ENCODE data around the gene IRGC. TPM values are rescaled to one million over a fixed set of nuclear protein-coding genes. Genes with fewer than 3 reads are reported as not detected.
"Not testable (repeated sequence)": the region's sequence is repeated elsewhere in the genome, so short reads cannot be mapped to it uniquely, and the experiment has no call there.

Gene IRGC
- total and polyA plus RNA-seq, 4 donors = not detected

DNA sequence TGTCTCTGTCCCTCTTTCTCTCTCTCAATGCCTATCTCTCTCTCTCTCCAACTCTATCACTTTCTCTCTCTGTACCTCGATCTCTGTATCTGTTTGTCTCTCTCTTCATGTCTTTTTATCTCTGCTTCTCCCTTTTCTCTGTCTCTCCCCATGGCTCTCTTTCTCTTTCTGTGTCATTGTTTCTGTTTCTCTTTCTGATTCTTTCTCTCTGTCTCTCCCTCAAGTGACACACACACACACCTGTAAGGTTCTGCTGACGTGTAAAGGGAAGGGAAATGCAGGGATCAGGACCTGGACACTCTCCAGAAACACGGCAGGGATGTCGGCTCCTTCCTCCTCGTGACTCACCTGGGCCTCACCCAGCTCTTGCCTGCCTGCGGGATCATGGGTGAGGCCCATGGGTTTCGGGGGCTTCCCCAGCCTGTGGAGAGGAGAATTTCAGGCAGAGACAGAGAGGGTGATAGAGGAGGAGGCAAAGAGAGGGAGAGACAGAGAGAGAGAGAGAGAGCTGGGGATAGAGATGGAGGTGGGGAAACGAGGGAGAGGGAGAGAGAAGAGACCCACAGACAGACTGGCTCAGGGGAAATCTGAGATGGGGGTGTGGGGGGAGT is 40.5 kb upstream of the IRGC start:
- ATAC-seq (ENCODE audit: low FRiP score) (no peak), DNase-seq (no peak)
- no peaks in the 10 kb centered on the region for H3K36me3 ChIP-seq (ENCODE audit: control insufficient read depth in 1 of 2, insufficient read depth in 2 of 2, low read length in 1 of 2)
- no peak overlapping the region for H3K4me3 ChIP-seq (ENCODE audit: low read length in 2 of 2)
- H3K4me1 ChIP-seq (ENCODE audit: control insufficient read depth in 1 of 2, insufficient read depth in 2 of 2, low read length in 2 of 2) = no peaks in the 10 kb centered on the region
- no peaks in the 10 kb centered on the region for H3K27me3 ChIP-seq (ENCODE audit: control insufficient read depth in 1 of 2, insufficient read depth in 2 of 2, low read length in 1 of 2)
- 39 to 43% methylated on average over 8 of the region's 8 CpGs for WGBS, 2 donors
- H3K27ac ChIP-seq (ENCODE audit: low read depth in 1 of 2, low read length in 2 of 2) = no peak overlapping the region
- intact Hi-C loops (cut with DNase I) = no loop called here
- H3K9me3 ChIP-seq (ENCODE audit: control insufficient read depth, low read length) = no peaks in the 10 kb centered on the region

DNA sequence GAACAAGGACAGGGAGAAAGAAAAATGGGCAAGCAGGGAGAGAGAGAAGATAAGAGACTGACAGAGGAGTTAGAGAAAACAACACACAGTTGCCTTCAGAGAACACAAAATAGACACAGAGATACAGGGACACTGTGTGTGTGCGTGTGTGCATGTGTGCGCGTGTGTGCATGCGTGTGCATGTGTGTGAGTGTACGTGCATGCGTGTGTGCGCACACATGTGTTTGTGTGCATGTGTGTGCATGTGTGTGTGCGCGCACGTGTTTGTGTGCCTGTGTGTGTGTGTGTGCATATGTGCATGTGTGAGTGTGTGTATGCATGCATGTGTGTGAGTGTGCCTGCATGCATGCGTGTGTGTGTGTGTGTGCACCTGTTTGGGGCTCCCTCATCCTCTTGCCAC is 40.0 kb upstream of the IRGC start:
- H3K9me3 ChIP-seq (ENCODE audit: control insufficient read depth, low read length) = no peaks in the 10 kb centered on the region
- no peaks in the 10 kb centered on the region for H3K27me3 ChIP-seq (ENCODE audit: control insufficient read depth in 1 of 2, insufficient read depth in 2 of 2, low read length in 1 of 2)
- H3K27ac ChIP-seq (ENCODE audit: low read depth in 1 of 2, low read length in 2 of 2) = no peak overlapping the region
- ATAC-seq (ENCODE audit: low FRiP score) (no peak), DNase-seq (no peak)
- no peaks in the 10 kb centered on the region for H3K4me1 ChIP-seq (ENCODE audit: control insufficient read depth in 1 of 2, insufficient read depth in 2 of 2, low read length in 2 of 2)
- no peaks in the 10 kb centered on the region for H3K36me3 ChIP-seq (ENCODE audit: control insufficient read depth in 1 of 2, insufficient read depth in 2 of 2, low read length in 1 of 2)
- 89 to 90% methylated on average over 11 of the region's 11 CpGs for WGBS, 2 donors
- intact Hi-C loops (cut with DNase I) = no loop called here
- no peak overlapping the region for H3K4me3 ChIP-seq (ENCODE audit: low read length in 2 of 2)

DNA sequence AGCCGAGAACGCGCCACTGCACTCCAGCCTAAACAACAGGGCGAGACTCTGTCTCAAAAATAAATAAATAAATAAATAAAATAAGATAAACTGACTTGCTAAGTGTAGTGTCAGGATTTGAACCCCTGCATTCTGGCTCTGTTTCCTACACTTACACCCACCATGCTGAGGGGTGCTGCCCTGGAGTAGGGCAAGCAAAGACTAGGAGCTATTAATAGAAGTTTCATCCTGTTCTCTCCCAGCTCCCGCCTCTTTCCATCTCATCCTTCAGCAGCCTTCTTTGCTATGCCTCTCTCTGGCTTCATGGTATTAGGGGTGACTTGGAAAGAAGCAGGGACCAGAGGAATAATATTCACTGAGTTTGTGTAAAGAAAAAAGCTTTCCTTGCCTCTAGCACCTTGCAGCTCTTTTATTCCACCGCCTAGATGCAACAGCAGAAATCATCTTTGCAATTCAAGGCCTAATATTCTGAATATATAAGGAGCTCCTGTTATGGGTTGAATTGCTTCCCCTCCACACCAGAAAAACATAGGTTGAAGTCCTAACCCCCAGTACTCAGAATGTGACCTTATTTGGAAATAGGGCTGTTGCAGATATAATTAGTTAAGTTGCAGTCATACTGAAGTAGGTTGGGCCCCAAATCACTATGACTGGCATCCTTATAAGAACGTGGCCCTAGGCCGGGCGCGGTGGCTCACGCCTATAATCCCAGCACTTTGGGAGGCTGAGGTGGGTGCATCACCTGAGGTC is 37.2 kb upstream of the IRGC start:
- DNase-seq (no peak), ATAC-seq (ENCODE audit: low FRiP score) (no peak)
- 86 to 89% methylated on average over 11 of the region's 11 CpGs for WGBS, 2 donors
- no peaks in the 10 kb centered on the region for H3K36me3 ChIP-seq (ENCODE audit: control insufficient read depth in 1 of 2, insufficient read depth in 2 of 2, low read length in 1 of 2)
- H3K27me3 ChIP-seq (ENCODE audit: control insufficient read depth in 1 of 2, insufficient read depth in 2 of 2, low read length in 1 of 2) = no peaks in the 10 kb centered on the region
- no peak overlapping the region for H3K4me3 ChIP-seq (ENCODE audit: low read length in 2 of 2)
- no peaks in the 10 kb centered on the region for H3K9me3 ChIP-seq (ENCODE audit: control insufficient read depth, low read length)
- no peak overlapping the region for H3K27ac ChIP-seq (ENCODE audit: low read depth in 1 of 2, low read length in 2 of 2)
- intact Hi-C loops (cut with DNase I) = no loop called here
- H3K4me1 ChIP-seq (ENCODE audit: control insufficient read depth in 1 of 2, insufficient read depth in 2 of 2, low read length in 2 of 2) = no peaks in the 10 kb centered on the region

DNA sequence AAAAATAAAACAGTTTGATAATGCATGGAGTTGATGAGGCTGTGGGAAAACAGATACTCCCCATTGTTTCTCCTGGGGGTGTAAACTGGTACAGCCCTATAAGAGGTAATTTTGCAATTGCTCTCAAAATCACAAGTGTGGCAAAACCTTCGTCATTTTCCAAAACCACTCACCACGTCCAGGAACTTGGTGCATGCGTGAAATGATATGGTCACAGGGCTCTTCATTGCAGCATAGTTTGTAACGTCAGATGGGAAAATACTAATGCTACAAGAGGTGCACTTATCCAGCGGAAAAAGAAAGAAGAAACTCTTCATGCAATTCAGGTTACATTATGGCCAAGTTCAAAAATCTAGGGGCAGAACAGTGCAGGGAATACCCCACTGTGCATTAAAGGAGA is 34.1 kb upstream of the IRGC start:
- ATAC-seq (ENCODE audit: low FRiP score) (no peak), DNase-seq (no peak)
- H3K27ac ChIP-seq (ENCODE audit: low read depth in 1 of 2, low read length in 2 of 2) = no peak overlapping the region
- no peaks in the 10 kb centered on the region for H3K36me3 ChIP-seq (ENCODE audit: control insufficient read depth in 1 of 2, insufficient read depth in 2 of 2, low read length in 1 of 2)
- no peaks in the 10 kb centered on the region for H3K4me1 ChIP-seq (ENCODE audit: control insufficient read depth in 1 of 2, insufficient read depth in 2 of 2, low read length in 2 of 2)
- H3K4me3 ChIP-seq (ENCODE audit: low read length in 2 of 2) = no peak overlapping the region
- no peaks in the 10 kb centered on the region for H3K9me3 ChIP-seq (ENCODE audit: control insufficient read depth, low read length)
- no peaks in the 10 kb centered on the region for H3K27me3 ChIP-seq (ENCODE audit: control insufficient read depth in 1 of 2, insufficient read depth in 2 of 2, low read length in 1 of 2)
- intact Hi-C loops (cut with DNase I) = no loop called here
- WGBS, 2 donors = 72 to 74% methylated on average over 5 of the region's 5 CpGs

DNA sequence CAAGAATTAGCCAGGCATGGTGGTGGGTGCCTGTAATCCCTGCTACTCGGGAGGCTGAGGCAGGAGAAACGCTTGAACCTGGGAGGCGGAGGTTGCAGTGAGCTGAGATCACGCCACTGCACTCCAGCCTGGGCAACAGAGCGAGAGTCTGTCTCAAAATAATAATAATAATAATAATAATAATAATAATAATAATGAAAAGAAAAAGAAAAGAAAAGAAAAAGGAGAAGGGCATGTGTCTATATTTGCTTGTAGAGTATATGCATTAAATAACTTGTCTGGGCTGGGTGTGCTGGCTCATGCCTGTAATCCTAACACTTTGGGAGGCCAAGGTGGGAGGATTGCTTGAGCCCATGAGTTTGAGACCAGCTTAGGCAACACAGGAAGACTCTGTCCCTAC is 33.6 kb upstream of the IRGC start:
- DNase-seq; H3K4me3 ChIP-seq (ENCODE audit: low read length in 2 of 2); H3K27ac ChIP-seq (ENCODE audit: low read depth in 1 of 2, low read length in 2 of 2); ATAC-seq (ENCODE audit: low FRiP score); H3K9me3 ChIP-seq (ENCODE audit: control insufficient read depth, low read length); H3K27me3 ChIP-seq (ENCODE audit: control insufficient read depth in 1 of 2, insufficient read depth in 2 of 2, low read length in 1 of 2); H3K36me3 ChIP-seq (ENCODE audit: control insufficient read depth in 1 of 2, insufficient read depth in 2 of 2, low read length in 1 of 2); intact Hi-C loops (cut with DNase I); H3K4me1 ChIP-seq (ENCODE audit: control insufficient read depth in 1 of 2, insufficient read depth in 2 of 2, low read length in 2 of 2): not testable (repeated sequence)
- WGBS, 2 donors = 82 to 92% methylated on average over 5 of the region's 5 CpGs

DNA sequence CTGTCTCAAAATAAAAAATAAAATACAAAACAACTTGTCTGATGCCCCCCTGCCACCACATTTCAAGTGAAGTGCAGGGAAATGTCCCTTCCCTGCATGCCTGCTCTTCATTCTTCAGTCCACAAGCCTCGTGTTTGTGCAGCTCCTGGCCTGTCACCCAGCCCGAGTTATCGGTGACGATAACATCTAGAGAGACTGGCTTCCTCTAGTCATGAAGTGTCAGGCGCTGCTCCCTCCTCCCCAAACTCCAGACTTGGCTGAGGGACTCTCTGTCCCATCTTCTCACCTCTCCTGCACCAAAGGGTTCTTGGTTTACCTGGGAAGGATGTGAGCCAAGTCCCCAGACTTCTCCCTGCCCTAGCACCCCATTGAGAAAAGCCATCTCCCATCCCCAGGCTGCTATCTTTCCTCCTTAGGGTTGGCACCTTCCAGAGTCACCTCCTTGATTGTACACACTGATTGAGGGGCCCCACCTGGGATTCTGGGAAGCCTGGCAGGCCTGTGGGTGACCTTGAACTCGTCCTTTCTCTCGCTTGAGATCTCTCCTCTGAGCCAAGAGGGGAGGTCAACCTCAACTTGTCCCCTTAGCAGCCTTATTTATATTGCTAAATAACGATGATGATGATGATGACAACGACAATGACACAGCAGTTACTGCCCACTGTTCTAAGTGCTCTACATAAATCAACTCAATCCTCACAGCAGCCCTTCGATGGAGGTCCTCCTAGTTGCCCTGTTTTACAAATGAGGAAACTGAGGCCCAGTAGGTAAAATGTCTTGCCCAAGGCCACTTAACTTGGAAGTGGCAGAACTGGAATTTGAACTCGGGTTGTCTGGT is 32.8 kb upstream of the IRGC start:
- ATAC-seq (ENCODE audit: low FRiP score) = no peak
- Histone ChIP-seq H3K27me3 (ENCODE audit: control insufficient read depth in 1 of 2, insufficient read depth in 2 of 2, low read length in 1 of 2) (no peaks in the 10 kb centered on the region), H3K9me3 (ENCODE audit: control insufficient read depth, low read length) (no peaks in the 10 kb centered on the region), H3K4me1 (ENCODE audit: control insufficient read depth in 1 of 2, insufficient read depth in 2 of 2, low read length in 2 of 2) (no peaks in the 10 kb centered on the region), H3K36me3 (ENCODE audit: control insufficient read depth in 1 of 2, insufficient read depth in 2 of 2, low read length in 1 of 2) (no peaks in the 10 kb centered on the region), H3K27ac (ENCODE audit: low read depth in 1 of 2, low read length in 2 of 2) (no peak overlapping the region), H3K4me3 (ENCODE audit: low read length in 2 of 2) (no peak overlapping the region)
- intact Hi-C loops (cut with DNase I) = no loop called here
- WGBS, 2 donors = 63 to 64% methylated on average over 11 of the region's 11 CpGs
- no peak for DNase-seq

DNA sequence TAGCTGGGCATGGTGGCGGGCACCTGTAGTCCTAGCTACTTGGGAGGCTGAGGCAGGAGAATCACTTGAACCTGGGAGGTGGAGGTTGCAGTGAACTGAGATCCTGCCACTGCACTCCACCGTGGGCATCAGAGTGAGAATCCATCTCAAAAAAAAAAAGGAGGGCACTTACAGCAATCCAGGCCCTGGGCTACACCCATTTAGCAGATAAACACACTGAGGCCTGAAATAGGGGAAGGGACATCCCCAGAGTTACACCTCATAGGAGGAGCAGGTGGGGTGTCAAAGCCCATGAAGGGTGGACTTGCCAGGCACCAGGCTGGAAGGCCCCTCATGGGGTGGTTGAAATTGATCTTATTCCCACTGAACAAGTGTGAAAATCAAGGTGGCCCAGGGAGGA is 32.0 kb upstream of the IRGC start:
- Histone ChIP-seq H3K4me3 (ENCODE audit: low read length in 2 of 2) (no peak overlapping the region), H3K36me3 (ENCODE audit: control insufficient read depth in 1 of 2, insufficient read depth in 2 of 2, low read length in 1 of 2) (no peaks in the 10 kb centered on the region), H3K27ac (ENCODE audit: low read depth in 1 of 2, low read length in 2 of 2) (no peak overlapping the region), H3K9me3 (ENCODE audit: control insufficient read depth, low read length) (no peaks in the 10 kb centered on the region), H3K4me1 (ENCODE audit: control insufficient read depth in 1 of 2, insufficient read depth in 2 of 2, low read length in 2 of 2) (no peaks in the 10 kb centered on the region), H3K27me3 (ENCODE audit: control insufficient read depth in 1 of 2, insufficient read depth in 2 of 2, low read length in 1 of 2) (no peaks in the 10 kb centered on the region)
- WGBS, 2 donors = 71 to 73% methylated on average over 2 of the region's 2 CpGs
- ATAC-seq (ENCODE audit: low FRiP score) (no peak), DNase-seq (no peak)
- intact Hi-C loops (cut with DNase I) = no loop called here

DNA sequence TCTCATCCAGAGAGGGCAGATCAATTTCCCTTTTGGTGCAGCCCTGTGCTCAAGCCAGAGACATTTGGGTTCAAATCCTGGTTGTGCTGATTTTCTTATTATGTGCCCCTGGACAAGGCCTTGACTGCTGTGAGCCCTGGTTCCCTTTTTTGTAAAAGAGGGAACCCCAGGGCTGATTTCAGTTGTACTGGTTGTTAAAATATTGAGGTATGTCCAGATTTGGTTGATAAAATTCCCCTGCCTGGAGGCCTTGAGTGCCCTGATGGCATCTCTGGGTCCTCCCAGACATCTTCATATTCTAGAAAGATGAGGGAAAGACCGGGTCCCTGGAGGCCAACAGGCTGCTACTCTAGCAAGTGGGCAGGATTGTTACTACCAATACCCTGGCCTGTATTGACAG is 31.6 kb upstream of the IRGC start:
- no peaks in the 10 kb centered on the region for H3K9me3 ChIP-seq (ENCODE audit: control insufficient read depth, low read length)
- H3K4me3 ChIP-seq (ENCODE audit: low read length in 2 of 2) = no peak overlapping the region
- intact Hi-C loops (cut with DNase I) = no loop called here
- no peak for ATAC-seq (ENCODE audit: low FRiP score)
- H3K36me3 ChIP-seq (ENCODE audit: control insufficient read depth in 1 of 2, insufficient read depth in 2 of 2, low read length in 1 of 2) = no peaks in the 10 kb centered on the region
- H3K27me3 ChIP-seq (ENCODE audit: control insufficient read depth in 1 of 2, insufficient read depth in 2 of 2, low read length in 1 of 2) = no peaks in the 10 kb centered on the region
- no peak overlapping the region for H3K27ac ChIP-seq (ENCODE audit: low read depth in 1 of 2, low read length in 2 of 2)
- H3K4me1 ChIP-seq (ENCODE audit: control insufficient read depth in 1 of 2, insufficient read depth in 2 of 2, low read length in 2 of 2) = no peaks in the 10 kb centered on the region
- WGBS, 2 donors = 86 to 100% methylated on average over 1 of the region's 1 CpG
- no peak for DNase-seq

DNA sequence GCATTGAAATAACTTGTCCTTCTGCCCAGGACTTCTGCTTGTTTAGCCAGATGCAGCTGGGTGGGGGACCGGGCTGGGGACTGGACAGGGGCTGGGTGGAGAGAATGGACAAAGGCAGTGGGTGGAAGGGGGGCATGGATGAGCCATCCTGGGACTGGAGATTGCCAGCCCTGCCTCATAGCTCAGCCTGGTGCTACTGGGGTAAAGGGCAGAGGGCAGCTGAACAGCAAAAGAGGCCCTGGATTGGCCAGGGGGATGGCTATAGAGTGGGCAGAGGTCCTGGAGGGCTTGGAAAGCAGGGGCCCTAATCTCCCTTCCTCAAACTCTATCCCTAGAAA is 28.2 kb upstream of the IRGC start:
- ATAC-seq (ENCODE audit: low FRiP score) (no peak), DNase-seq (no peak)
- Histone ChIP-seq H3K4me3 (ENCODE audit: low read length in 2 of 2) (no peak overlapping the region), H3K4me1 (ENCODE audit: control insufficient read depth in 1 of 2, insufficient read depth in 2 of 2, low read length in 2 of 2) (no peaks in the 10 kb centered on the region), H3K36me3 (ENCODE audit: control insufficient read depth in 1 of 2, insufficient read depth in 2 of 2, low read length in 1 of 2) (no peaks in the 10 kb centered on the region), H3K9me3 (ENCODE audit: control insufficient read depth, low read length) (peaks cover 14% of the 10 kb centered on the region), H3K27me3 (ENCODE audit: control insufficient read depth in 1 of 2, insufficient read depth in 2 of 2, low read length in 1 of 2) (no peaks in the 10 kb centered on the region), H3K27ac (ENCODE audit: low read depth in 1 of 2, low read length in 2 of 2) (no peak overlapping the region)
- WGBS, 2 donors = 62 to 77% methylated on average over 1 of the region's 1 CpG
- intact Hi-C loops (cut with DNase I) = no loop called here

Measured in aorta (tissue), 5 donors.